ENCODE measurements around the gene RPL29.
"Not testable (repeated sequence)": the region's sequence is repeated elsewhere in the genome, so short reads cannot be mapped to it uniquely, and the experiment has no call there.

Gene RPL29

DNA sequence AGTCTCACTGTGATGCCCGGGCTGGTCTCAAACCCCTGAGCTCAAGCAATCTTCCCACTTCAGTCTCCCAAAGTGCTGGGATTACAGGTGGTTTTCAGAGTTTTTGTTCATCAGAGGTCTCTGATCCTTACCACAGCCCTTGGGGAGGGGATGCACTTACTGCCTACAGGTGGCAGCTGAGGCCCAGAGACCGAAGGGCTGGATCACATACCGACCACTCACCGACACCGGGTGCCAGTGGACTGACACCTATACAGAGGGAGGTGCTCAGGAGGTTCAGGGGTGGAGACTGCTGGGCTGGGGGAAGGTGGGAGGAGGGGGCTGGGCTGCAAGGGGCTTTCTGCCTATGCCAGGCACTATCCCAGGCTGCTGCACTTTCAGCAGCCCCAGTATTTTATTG, 41.1 kb upstream of the RPL29 start:
- H3K9me3 ChIP-seq (ENCODE audit: control insufficient read depth, low read length): no peaks in the 10 kb centered on the region
- H3K4me3 ChIP-seq (ENCODE audit: insufficient read depth, low read depth, low read length): no peak overlapping the region
- H3K36me3 ChIP-seq (ENCODE audit: control insufficient read depth, insufficient read depth, low read length): no peaks in the 10 kb centered on the region
- no peaks in the 10 kb centered on the region for H3K27me3 ChIP-seq (ENCODE audit: control insufficient read depth, insufficient read depth, low read length, poor library complexity, severe bottlenecking)
- 21 to 36% methylated on average over 5 of the region's 5 CpGs for WGBS, 2 experiments
- H3K4me1 ChIP-seq (ENCODE audit: control insufficient read depth, insufficient read depth, low read length): peaks cover 30% of the 10 kb centered on the region
- no peak overlapping the region for H3K27ac ChIP-seq (ENCODE audit: insufficient read depth, low read depth, low read length, poor library complexity, severe bottlenecking)

DNA sequence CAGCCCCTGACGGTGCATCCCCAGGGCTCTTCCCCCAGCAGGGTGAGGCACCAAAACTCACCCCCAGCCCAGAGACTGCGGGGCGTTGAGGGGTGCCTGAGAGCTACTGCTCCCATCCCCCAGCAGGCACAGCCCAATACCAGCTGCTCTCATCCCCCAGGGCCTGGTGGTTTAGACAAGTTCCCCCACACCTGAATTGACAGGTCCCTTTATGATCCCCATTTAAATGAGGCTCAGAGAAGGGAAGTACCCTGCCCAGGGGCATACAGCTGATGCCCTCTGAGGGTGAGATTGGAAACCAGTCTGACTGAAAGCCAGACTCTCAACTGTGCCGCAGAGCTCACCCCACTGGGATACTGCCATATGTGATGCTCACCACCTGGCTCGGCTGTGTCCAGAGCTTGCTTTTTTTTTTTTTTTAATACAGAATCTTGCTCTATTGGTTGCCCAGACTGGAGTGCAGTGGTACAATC, 40.6 kb upstream of the RPL29 start:
- 88 to 90% methylated on average over 5 of the region's 5 CpGs for WGBS, 2 experiments
- H3K9me3 ChIP-seq (ENCODE audit: control insufficient read depth, low read length): no peaks in the 10 kb centered on the region
- H3K27ac ChIP-seq (ENCODE audit: insufficient read depth, low read depth, low read length, poor library complexity, severe bottlenecking): no peak overlapping the region
- H3K4me1 ChIP-seq (ENCODE audit: control insufficient read depth, insufficient read depth, low read length): peaks cover 34% of the 10 kb centered on the region
- no peak overlapping the region for H3K4me3 ChIP-seq (ENCODE audit: insufficient read depth, low read depth, low read length)
- no peaks in the 10 kb centered on the region for H3K27me3 ChIP-seq (ENCODE audit: control insufficient read depth, insufficient read depth, low read length, poor library complexity, severe bottlenecking)
- H3K36me3 ChIP-seq (ENCODE audit: control insufficient read depth, insufficient read depth, low read length): no peaks in the 10 kb centered on the region

DNA sequence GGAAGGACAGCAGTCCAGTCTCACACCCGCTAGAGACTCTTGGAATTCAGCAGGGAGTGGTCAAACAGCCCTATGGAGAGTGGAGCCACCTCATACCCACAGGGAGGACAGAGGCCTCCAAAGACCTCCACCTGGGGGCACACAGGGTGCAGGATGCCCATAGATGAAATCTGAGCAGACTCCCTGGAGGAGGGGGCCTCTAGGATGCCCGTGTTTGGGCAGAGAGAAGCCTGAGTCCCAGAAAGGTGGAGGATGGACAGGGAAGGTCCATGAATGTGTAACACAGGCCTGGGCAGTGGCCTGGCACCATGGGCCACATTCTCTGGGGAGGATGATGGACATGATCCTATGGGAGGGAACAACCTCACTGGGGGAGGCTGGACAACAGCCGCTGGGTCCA, 39.0 kb upstream of the RPL29 start:
- no peaks in the 10 kb centered on the region for H3K9me3 ChIP-seq (ENCODE audit: control insufficient read depth, low read length)
- H3K27ac ChIP-seq (ENCODE audit: insufficient read depth, low read depth, low read length, poor library complexity, severe bottlenecking): no peak overlapping the region
- H3K27me3 ChIP-seq (ENCODE audit: control insufficient read depth, insufficient read depth, low read length, poor library complexity, severe bottlenecking): no peaks in the 10 kb centered on the region
- H3K4me3 ChIP-seq (ENCODE audit: insufficient read depth, low read depth, low read length): no peak overlapping the region
- H3K36me3 ChIP-seq (ENCODE audit: control insufficient read depth, insufficient read depth, low read length): no peaks in the 10 kb centered on the region
- H3K4me1 ChIP-seq (ENCODE audit: control insufficient read depth, insufficient read depth, low read length): peaks cover 23% of the 10 kb centered on the region
- WGBS, 2 experiments: 88 to 91% methylated on average over 3 of the region's 3 CpGs

DNA sequence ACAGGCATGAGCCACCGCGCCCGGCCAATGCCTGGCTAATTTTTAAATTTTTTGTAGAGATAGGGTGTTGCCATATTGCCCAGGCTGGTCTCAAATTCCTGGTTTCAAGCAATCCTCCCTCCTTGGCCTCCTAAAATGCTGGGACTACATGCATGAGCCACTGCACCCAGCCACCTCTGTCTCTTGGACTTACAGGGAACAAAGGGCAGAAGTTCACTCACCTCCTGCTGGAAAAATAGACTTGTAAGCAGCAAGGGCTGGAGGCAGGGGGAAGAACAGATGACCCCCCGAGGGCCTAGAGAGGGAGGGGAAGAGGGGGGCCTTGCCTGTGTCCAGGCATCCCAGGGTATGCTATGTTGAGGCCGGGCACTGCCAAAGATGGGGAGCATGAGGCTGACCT, 38.5 kb upstream of the RPL29 start:
- no peak overlapping the region for H3K27ac ChIP-seq (ENCODE audit: insufficient read depth, low read depth, low read length, poor library complexity, severe bottlenecking)
- no peaks in the 10 kb centered on the region for H3K9me3 ChIP-seq (ENCODE audit: control insufficient read depth, low read length)
- WGBS, 2 experiments: 86 to 89% methylated on average over 5 of the region's 5 CpGs
- H3K27me3 ChIP-seq (ENCODE audit: control insufficient read depth, insufficient read depth, low read length, poor library complexity, severe bottlenecking): no peaks in the 10 kb centered on the region
- no peaks in the 10 kb centered on the region for H3K36me3 ChIP-seq (ENCODE audit: control insufficient read depth, insufficient read depth, low read length)
- peaks cover 20% of the 10 kb centered on the region for H3K4me1 ChIP-seq (ENCODE audit: control insufficient read depth, insufficient read depth, low read length)
- no peak overlapping the region for H3K4me3 ChIP-seq (ENCODE audit: insufficient read depth, low read depth, low read length)

DNA sequence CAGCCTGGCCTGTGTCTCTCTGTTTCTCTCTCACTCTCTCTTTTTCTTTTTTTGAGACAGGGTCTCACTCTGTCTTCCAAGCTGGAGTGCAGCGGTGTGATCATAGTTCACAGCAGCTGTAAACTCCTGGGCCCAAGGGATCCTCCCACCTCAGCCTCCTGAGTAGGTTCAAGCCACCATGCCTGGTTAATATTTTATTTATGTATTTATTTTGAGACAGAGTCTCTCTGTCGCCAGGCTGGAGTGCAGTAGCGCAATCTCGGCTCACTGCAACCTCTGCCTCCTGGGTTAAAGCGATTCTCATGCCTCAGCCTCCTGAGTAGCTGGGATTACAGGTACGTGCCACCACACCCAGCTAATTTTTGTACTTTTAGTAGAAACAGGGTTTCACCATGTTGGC, 38.1 kb upstream of the RPL29 start:
- 95% methylated on average over 6 of the region's 6 CpGs for WGBS, 2 experiments
- not testable (repeated sequence) for H3K27ac ChIP-seq (ENCODE audit: insufficient read depth, low read depth, low read length, poor library complexity, severe bottlenecking); H3K36me3 ChIP-seq (ENCODE audit: control insufficient read depth, insufficient read depth, low read length); H3K9me3 ChIP-seq (ENCODE audit: control insufficient read depth, low read length); H3K27me3 ChIP-seq (ENCODE audit: control insufficient read depth, insufficient read depth, low read length, poor library complexity, severe bottlenecking); H3K4me3 ChIP-seq (ENCODE audit: insufficient read depth, low read depth, low read length)
- H3K4me1 ChIP-seq (ENCODE audit: control insufficient read depth, insufficient read depth, low read length): peaks cover 20% of the 10 kb centered on the region

DNA sequence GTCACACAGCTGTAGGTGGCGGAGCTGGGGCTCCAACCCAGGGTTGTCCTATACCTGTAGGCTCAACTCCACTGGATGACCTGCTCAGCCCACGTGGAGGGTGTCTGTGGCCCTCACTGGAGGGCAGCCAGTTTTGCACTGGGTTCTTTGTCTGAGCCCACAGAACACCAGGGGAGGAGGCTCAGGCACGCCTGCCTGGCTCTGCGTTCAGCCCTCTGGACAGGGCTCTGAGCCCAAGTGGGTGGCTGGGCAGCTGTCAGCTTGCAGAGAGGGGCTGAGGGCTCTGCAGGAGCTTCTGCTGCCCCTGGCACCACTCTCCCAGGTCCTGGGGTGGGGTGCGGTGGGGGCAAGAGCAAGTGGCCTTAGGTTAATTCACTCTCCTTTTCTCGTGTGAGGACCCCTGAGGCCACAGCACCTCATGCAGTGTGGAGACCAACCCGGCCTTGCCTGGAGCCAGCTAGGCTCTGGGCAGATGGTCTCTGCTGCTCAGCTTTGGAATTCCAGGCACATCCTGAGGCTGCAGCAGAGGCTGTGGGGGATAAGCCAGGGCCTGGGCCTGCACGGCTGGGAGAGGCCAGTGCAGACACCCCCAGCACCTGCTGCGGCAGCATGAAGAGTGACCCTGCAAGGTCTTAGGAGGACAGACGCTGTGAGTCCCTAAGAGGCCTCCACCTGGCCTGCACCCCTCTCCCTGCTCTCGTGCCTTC, 37.2 kb upstream of the RPL29 start:
- Histone ChIP-seq H3K27ac (ENCODE audit: insufficient read depth, low read depth, low read length, poor library complexity, severe bottlenecking) (no peak overlapping the region), H3K36me3 (ENCODE audit: control insufficient read depth, insufficient read depth, low read length) (no peaks in the 10 kb centered on the region), H3K4me3 (ENCODE audit: insufficient read depth, low read depth, low read length) (no peak overlapping the region), H3K9me3 (ENCODE audit: control insufficient read depth, low read length) (no peaks in the 10 kb centered on the region), H3K4me1 (ENCODE audit: control insufficient read depth, insufficient read depth, low read length) (peaks cover 20% of the 10 kb centered on the region), H3K27me3 (ENCODE audit: control insufficient read depth, insufficient read depth, low read length, poor library complexity, severe bottlenecking) (no peaks in the 10 kb centered on the region)
- 83 to 84% methylated on average over 11 of the region's 11 CpGs for WGBS, 2 experiments

DNA sequence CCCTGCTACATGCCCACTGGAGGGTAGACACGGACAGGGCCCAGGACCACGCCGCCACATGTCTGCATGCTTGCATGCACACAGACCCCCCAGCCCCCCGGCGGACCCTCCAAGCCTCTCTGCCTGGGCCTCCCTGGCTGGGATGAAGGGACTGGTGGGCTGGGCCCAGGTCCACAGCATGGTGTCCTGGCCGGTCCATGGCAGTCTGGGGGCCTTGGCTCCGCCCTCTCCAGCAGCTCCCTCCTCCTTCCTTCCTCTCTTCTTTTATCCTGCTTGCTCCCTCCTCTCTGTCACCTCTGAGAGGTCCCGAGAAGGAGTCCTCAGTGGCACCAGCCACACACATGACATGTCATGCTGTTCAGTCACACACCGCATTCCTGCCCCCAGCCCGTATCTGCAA, 36.2 kb upstream of the RPL29 start:
- Histone ChIP-seq H3K4me3 (ENCODE audit: insufficient read depth, low read depth, low read length) (no peak overlapping the region), H3K27me3 (ENCODE audit: control insufficient read depth, insufficient read depth, low read length, poor library complexity, severe bottlenecking) (no peaks in the 10 kb centered on the region), H3K36me3 (ENCODE audit: control insufficient read depth, insufficient read depth, low read length) (no peaks in the 10 kb centered on the region), H3K9me3 (ENCODE audit: control insufficient read depth, low read length) (no peaks in the 10 kb centered on the region), H3K4me1 (ENCODE audit: control insufficient read depth, insufficient read depth, low read length) (peaks cover 20% of the 10 kb centered on the region), H3K27ac (ENCODE audit: insufficient read depth, low read depth, low read length, poor library complexity, severe bottlenecking) (no peak overlapping the region)
- 79 to 85% methylated on average over 10 of the region's 10 CpGs for WGBS, 2 experiments

DNA sequence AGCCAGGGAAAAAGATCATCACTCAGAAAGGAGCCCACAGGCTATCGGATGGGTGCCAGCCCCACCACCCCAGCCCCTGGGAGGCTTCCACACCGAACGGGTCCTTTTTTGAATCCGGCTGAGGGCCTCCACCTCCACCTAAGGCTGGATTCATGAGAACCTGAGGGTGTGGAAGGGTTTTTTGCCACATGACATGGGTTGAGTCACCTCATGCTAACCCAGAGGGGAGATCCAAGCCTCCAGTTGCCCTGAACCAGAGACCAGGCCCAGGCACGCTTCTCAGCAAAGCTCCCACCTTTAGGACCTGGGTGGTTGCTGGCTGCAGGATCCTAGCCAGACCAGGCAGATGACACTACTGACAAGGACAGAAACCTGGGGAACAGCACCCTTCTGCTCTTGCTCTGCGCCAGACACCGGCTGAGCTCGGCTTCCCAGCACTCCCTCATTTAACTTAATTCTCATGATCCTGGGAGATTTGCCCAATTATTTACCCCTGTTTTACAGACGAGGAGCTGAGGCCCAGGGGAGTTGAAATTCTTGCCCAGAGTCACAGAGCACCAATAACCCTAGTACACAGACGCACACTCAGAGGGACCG, 35.1 kb upstream of the RPL29 start:
- Histone ChIP-seq H3K27me3 (ENCODE audit: control insufficient read depth, insufficient read depth, low read length, poor library complexity, severe bottlenecking) (no peaks in the 10 kb centered on the region), H3K4me3 (ENCODE audit: insufficient read depth, low read depth, low read length) (no peak overlapping the region), H3K4me1 (ENCODE audit: control insufficient read depth, insufficient read depth, low read length) (peaks cover 26% of the 10 kb centered on the region), H3K36me3 (ENCODE audit: control insufficient read depth, insufficient read depth, low read length) (no peaks in the 10 kb centered on the region), H3K27ac (ENCODE audit: insufficient read depth, low read depth, low read length, poor library complexity, severe bottlenecking) (no peak overlapping the region), H3K9me3 (ENCODE audit: control insufficient read depth, low read length) (no peaks in the 10 kb centered on the region)
- 93% methylated on average over 11 of the region's 11 CpGs for WGBS, 2 experiments

DNA sequence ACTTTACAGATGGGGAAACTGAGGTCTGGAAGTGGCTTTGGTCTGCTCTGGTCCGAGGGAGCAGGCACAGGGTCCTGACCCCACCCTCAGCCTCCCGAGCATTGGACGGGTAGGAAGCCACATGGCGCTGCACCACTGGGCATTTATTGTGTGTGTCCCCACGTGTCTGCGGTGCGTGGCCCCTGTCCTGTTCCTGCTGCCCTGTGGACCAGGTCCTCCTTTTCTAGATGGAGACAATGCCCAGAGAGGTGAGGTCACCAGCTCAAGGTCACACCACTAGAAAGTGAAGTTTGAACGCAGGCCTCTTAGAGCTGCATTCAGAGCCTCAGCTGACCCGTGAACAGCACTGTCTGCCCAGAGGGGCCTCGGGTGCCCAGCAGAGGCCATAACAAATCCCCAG, 33.8 kb upstream of the RPL29 start:
- no peaks in the 10 kb centered on the region for H3K9me3 ChIP-seq (ENCODE audit: control insufficient read depth, low read length)
- no peak overlapping the region for H3K27ac ChIP-seq (ENCODE audit: insufficient read depth, low read depth, low read length, poor library complexity, severe bottlenecking)
- H3K4me3 ChIP-seq (ENCODE audit: insufficient read depth, low read depth, low read length): no peak overlapping the region
- H3K36me3 ChIP-seq (ENCODE audit: control insufficient read depth, insufficient read depth, low read length): no peaks in the 10 kb centered on the region
- no peaks in the 10 kb centered on the region for H3K27me3 ChIP-seq (ENCODE audit: control insufficient read depth, insufficient read depth, low read length, poor library complexity, severe bottlenecking)
- H3K4me1 ChIP-seq (ENCODE audit: control insufficient read depth, insufficient read depth, low read length): peaks cover 34% of the 10 kb centered on the region
- 94 to 95% methylated on average over 10 of the region's 10 CpGs for WGBS, 2 experiments

DNA sequence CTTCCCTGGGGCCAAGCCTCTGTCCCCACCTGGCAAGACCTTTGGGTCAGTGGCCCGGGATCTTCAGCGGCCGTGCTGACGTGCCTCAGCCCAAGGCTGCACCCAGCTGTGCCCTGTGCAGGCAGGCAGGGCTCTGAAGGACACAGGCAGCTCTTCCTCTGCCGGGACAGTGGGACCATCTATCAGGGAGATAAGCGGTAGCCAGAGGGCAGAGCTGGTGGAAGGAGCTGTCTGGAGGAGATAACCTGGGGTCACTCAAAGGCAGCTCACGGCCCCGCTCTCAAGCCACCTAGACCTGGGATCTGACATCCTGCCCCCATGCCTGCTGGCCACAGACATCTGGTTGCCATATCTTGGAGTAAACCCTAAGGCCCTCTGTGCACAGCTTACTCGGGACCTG, 33.4 kb upstream of the RPL29 start:
- no peak overlapping the region for H3K4me3 ChIP-seq (ENCODE audit: insufficient read depth, low read depth, low read length)
- no peaks in the 10 kb centered on the region for H3K9me3 ChIP-seq (ENCODE audit: control insufficient read depth, low read length)
- WGBS, 2 experiments: 88 to 90% methylated on average over 9 of the region's 9 CpGs
- peaks cover 39% of the 10 kb centered on the region for H3K4me1 ChIP-seq (ENCODE audit: control insufficient read depth, insufficient read depth, low read length)
- H3K27me3 ChIP-seq (ENCODE audit: control insufficient read depth, insufficient read depth, low read length, poor library complexity, severe bottlenecking): no peaks in the 10 kb centered on the region
- H3K27ac ChIP-seq (ENCODE audit: insufficient read depth, low read depth, low read length, poor library complexity, severe bottlenecking): no peak overlapping the region
- H3K36me3 ChIP-seq (ENCODE audit: control insufficient read depth, insufficient read depth, low read length): no peaks in the 10 kb centered on the region
